ENCODE results near the gene TM9SF4.
"Not testable (repeated sequence)": the region's sequence is repeated elsewhere in the genome, so short reads cannot be mapped to it uniquely, and the experiment has no call there.

TM9SF4 gene

GRCh38 chr20:32098786-32099185 is 10.7 kb upstream of the TM9SF4 start:
- DNase-seq: no peak

- DNase-seq: no peak
Observed at GRCh38 chr20:32108814-32109391, 611 bp upstream of the TM9SF4 start.

GRCh38 chr20:32110173-32110704 is 725 bp downstream of the TM9SF4 start:
- no peak for DNase-seq

- no peak for DNase-seq
Observed at GRCh38 chr20:32110727-32111126, 1.2 kb downstream of the TM9SF4 start.

GRCh38 chr20:32111156-32111686 is 1.7 kb downstream of the TM9SF4 start:
- no peak for DNase-seq

GRCh38 chr20:32111753-32112152 is 2.2 kb downstream of the TM9SF4 start:
- DNase-seq: no peak

GRCh38 chr20:32112841-32113240 is 3.3 kb downstream of the TM9SF4 start:
- DNase-seq: peak; percentile 29

GRCh38 chr20:32113591-32114260 is 4.2 kb downstream of the TM9SF4 start:
- DNase-seq: no peak

GRCh38 chr20:32114305-32114960 is 4.9 kb downstream of the TM9SF4 start:
- no peak for DNase-seq

- no peak for DNase-seq
Observed at GRCh38 chr20:32115211-32115767, 5.8 kb downstream of the TM9SF4 start.

- no peak for DNase-seq
Observed at GRCh38 chr20:32116079-32116521, 6.6 kb downstream of the TM9SF4 start.

- DNase-seq: not testable (repeated sequence)
Observed at GRCh38 chr20:32116796-32117195, 7.3 kb downstream of the TM9SF4 start.

GRCh38 chr20:32118427-32118826 is 8.9 kb downstream of the TM9SF4 start:
- not testable (repeated sequence) for DNase-seq

GRCh38 chr20:32119734-32120133 is 10.2 kb downstream of the TM9SF4 start:
- no peak for DNase-seq

GRCh38 chr20:32121908-32122307 is 12.4 kb downstream of the TM9SF4 start:
- not testable (repeated sequence) for DNase-seq

- no peak for DNase-seq
Observed at GRCh38 chr20:32123088-32123487, 13.6 kb downstream of the TM9SF4 start.

- no peak for DNase-seq
Observed at GRCh38 chr20:32124916-32125454, 15.5 kb downstream of the TM9SF4 start.

- no peak for DNase-seq
Observed at GRCh38 chr20:32125506-32125905, 16.0 kb downstream of the TM9SF4 start.

- no peak for DNase-seq
Observed at GRCh38 chr20:32126919-32127318, 17.4 kb downstream of the TM9SF4 start.

- no peak for DNase-seq
Observed at GRCh38 chr20:32127347-32127746, 17.8 kb downstream of the TM9SF4 start.

GRCh38 chr20:32128167-32128566 is 18.7 kb downstream of the TM9SF4 start:
- no peak for DNase-seq

GRCh38 chr20:32129863-32130262 is 20.3 kb downstream of the TM9SF4 start:
- no peak for DNase-seq

GRCh38 chr20:32130352-32130751 is 20.8 kb downstream of the TM9SF4 start:
- DNase-seq: no peak
